ENCODE data around the gene PPARD. TPM values are rescaled to one million over a fixed set of nuclear protein-coding genes. Genes with fewer than 3 reads are reported as not detected.

Gene PPARD
- total RNA-seq, 4 donors from 2014 or later: 17.3 to 40.3 (median 35.9) TPM

DNA sequence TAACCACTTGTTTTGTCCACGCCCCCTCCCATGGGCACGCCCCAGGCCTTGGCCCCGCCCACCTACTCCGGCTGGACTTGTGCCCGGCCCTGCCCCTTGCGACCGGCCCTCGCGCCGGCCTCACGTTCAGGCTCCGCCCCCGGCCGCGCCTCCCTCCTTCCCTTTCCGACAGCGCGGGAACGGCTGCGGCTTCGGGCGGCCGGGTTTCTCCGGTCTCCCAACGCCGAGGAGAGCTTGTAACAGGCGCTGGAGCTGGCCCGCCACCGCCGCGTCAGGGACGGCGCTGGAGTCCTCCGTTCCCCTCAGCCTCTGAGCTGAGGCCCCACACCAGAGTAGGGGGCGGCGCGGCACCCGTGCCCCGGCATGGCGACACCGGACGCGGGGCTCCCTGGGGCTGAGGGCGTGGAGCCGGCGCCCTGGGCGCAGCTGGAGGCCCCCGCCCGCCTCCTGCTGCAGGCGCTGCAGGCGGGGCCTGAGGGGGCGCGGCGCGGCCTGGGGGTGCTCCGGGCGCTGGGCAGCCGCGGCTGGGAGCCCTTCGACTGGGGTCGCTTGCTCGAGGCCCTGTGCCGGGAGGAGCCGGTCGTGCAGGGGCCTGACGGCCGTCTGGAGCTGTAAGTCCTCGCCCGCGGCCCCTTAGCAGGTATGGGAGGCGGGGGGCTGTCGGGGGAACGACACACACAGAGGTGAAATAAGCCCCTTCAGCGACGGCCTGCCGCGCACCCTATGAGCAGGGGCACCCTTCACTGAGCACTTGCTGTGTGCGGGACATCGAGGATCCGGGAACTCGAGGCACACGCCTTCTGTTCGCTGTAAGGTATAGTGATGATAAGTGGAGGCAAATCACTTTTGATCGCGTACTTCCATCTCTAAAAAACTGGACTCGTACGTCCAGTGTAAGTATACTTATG, 110.1 kb downstream of the PPARD start, which contains the start of gene FANCE:
TSS of gene FANCE (plus strand) at position 156 of the 908 bp plus-strand sequence. CDS start at position 364, 208 bp downstream.
- Histone ChIP-seq H3K27ac (peak within 1 kb of the TSS in 2 of 3 donors; percentile 51 to 69), H3K4me3 (replicated peaks in 1 of 3) (peak within 1 kb of the TSS; percentile 3 to 60 (median 57)), H3K9me3 (no peaks in the 10 kb centered on the region), H3K27me3 (no peaks in the 10 kb centered on the region), H3K4me1 (peaks cover 11 to 19% of the 10 kb centered on the region in 2 donors), H3K36me3 (no peaks in the 10 kb centered on the region)
- WGBS, 2 donors: 4 to 10% methylated on average over 15 to 31 of the region's 87 CpGs
- TF ChIP-seq, protein P1, sequence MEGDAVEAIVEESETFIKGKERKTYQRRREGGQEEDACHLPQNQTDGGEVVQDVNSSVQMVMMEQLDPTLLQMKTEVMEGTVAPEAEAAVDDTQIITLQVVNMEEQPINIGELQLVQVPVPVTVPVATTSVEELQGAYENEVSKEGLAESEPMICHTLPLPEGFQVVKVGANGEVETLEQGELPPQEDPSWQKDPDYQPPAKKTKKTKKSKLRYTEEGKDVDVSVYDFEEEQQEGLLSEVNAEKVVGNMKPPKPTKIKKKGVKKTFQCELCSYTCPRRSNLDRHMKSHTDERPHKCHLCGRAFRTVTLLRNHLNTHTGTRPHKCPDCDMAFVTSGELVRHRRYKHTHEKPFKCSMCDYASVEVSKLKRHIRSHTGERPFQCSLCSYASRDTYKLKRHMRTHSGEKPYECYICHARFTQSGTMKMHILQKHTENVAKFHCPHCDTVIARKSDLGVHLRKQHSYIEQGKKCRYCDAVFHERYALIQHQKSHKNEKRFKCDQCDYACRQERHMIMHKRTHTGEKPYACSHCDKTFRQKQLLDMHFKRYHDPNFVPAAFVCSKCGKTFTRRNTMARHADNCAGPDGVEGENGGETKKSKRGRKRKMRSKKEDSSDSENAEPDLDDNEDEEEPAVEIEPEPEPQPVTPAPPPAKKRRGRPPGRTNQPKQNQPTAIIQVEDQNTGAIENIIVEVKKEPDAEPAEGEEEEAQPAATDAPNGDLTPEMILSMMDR (IDR thresholded peaks at IDR 0.05): no peak
- TF ChIP-seq POLR2A (IDR thresholded peaks at IDR 0.05): peak in 1 of 2 donors; percentile 68
- intact Hi-C loops (cut with DNase I): no loop called here
- DNase-seq: peak; percentile 92 to 94

DNA sequence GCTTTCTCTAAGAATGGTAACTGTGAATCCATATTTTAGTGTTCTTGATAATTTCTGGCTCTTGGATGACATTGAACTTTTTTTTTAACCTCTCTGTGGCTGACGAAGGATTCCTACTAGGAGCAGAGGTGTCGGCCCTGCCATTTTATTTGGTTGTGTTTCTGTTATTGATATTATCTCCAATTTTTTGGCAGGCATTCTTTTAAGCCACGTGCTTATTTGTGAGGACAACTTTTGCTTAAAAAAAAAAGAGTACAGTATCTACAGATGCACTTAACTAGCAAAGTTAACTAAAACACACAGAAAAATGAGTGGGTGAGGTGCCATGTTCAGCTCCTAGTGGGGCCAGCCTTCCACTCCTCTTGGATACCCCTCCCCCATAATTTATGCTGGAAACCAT, 110.9 kb downstream of the PPARD start:
- no peaks in the 10 kb centered on the region for H3K36me3 ChIP-seq
- no peak overlapping the region for H3K4me3 ChIP-seq (replicated peaks in 1 of 3)
- 50 to 53% methylated on average over 3 of the region's 3 CpGs for WGBS, 2 donors
- H3K27ac ChIP-seq: no peak overlapping the region
- no peaks in the 10 kb centered on the region for H3K27me3 ChIP-seq
- peaks cover 11 to 19% of the 10 kb centered on the region in 2 donors for H3K4me1 ChIP-seq
- no peaks in the 10 kb centered on the region for H3K9me3 ChIP-seq
- intact Hi-C loops (cut with DNase I): no loop called here
- no peak for DNase-seq
- TF ChIP-seq, protein P1 (IDR thresholded peaks at IDR 0.05): no peak
- TF ChIP-seq POLR2A (IDR thresholded peaks at IDR 0.05): no peak

DNA sequence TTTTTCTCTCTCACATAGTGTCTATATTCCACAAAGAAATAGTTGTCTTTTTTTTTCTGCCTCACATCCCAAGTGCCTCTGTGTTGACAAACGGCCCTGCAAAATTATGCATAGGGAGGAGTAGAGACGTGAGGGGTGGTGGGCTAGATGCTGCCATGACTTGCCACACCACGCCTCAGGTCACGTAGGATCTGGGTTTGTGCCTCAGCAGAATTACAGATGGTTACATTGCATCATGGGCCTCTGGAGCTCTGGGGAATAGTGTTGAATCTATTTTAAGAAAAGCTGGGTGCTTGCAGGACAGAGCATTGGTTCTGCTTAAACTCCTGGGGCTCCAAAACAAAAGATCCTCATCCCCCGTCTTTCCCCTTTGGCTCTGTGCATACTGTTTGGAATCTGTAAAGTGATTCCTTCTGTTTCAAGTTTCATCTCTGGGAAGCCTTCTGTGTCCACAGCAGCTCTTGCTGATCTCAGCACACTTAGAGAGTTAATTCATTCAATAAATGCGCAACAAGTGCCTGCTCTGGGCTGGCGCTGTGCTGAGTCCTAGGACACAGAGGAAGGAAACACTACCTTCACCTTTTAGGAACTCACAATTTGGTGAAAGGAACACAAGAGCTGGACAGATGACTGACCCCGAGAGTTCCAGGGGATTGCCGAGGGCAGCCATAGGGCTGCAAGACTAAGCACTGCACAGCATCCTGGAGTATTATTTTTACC, 112.2 kb downstream of the PPARD start:
- WGBS, 2 donors: 81 to 86% methylated on average over 9 of the region's 9 CpGs
- Histone ChIP-seq H3K4me1 (peaks cover 11 to 19% of the 10 kb centered on the region in 2 donors), H3K27me3 (no peaks in the 10 kb centered on the region), H3K4me3 (replicated peaks in 1 of 3) (no peak overlapping the region), H3K36me3 (no peaks in the 10 kb centered on the region), H3K27ac (no peak overlapping the region), H3K9me3 (no peaks in the 10 kb centered on the region)
- TF ChIP-seq POLR2A (IDR thresholded peaks at IDR 0.05): no peak
- TF ChIP-seq, protein P1 (IDR thresholded peaks at IDR 0.05): no peak
- peak in 1 of 2 donors; percentile 12 for DNase-seq
- intact Hi-C loops (cut with DNase I): no loop called here

DNA sequence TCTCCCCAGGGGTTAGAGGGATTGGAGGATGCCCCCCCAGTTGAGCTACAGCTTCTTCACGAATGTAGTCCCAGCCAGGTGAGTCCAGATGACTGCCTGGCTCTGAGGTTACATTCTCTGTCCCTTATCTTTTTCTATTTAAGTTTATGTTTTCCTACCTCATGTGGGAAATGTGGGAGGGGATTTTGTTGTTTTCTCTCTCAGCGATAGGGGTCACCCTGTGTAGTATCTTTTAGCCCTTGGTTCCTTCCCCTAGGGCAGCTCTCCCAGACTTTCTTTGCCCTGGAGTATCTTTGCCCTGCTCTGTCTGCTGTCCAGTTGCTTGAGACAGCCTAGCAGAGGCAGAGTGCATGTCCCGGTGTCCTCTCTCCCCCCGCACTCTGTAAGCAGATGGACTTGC, 115.5 kb downstream of the PPARD start:
- no peaks in the 10 kb centered on the region for H3K9me3 ChIP-seq
- TF ChIP-seq, protein P1 (IDR thresholded peaks at IDR 0.05): no peak
- no peak for TF ChIP-seq POLR2A (IDR thresholded peaks at IDR 0.05)
- no peak for DNase-seq
- H3K4me1 ChIP-seq: peaks cover 5 to 8% of the 10 kb centered on the region in 2 donors
- no peak overlapping the region for H3K27ac ChIP-seq
- no peak overlapping the region for H3K4me3 ChIP-seq (replicated peaks in 1 of 3)
- no peaks in the 10 kb centered on the region for H3K27me3 ChIP-seq
- WGBS, 2 donors: 68 to 80% methylated on average over 4 of the region's 4 CpGs
- no peaks in the 10 kb centered on the region for H3K36me3 ChIP-seq
- intact Hi-C loops (cut with DNase I): no loop called here

Measured in thyroid gland (tissue), 4 donors.